Thoracic aorta endothelial cell (primary cell): ENCODE data around the gene KCNK10. TPM values are rescaled to one million over a fixed set of nuclear protein-coding genes. Genes with fewer than 3 reads are reported as not detected.

Source experiments
- total RNA-seq: library from RNA; depleted of rRNA; stranded (reverse); fragments of >200 nt; gene quantifications from 2 replicates; pipeline ENCODE4 v1.2.3, GENCODE V29; 2012

Gene KCNK10, protein sequence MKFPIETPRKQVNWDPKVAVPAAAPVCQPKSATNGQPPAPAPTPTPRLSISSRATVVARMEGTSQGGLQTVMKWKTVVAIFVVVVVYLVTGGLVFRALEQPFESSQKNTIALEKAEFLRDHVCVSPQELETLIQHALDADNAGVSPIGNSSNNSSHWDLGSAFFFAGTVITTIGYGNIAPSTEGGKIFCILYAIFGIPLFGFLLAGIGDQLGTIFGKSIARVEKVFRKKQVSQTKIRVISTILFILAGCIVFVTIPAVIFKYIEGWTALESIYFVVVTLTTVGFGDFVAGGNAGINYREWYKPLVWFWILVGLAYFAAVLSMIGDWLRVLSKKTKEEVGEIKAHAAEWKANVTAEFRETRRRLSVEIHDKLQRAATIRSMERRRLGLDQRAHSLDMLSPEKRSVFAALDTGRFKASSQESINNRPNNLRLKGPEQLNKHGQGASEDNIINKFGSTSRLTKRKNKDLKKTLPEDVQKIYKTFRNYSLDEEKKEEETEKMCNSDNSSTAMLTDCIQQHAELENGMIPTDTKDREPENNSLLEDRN
- not detected in 2 replicates for total RNA-seq

DNA sequence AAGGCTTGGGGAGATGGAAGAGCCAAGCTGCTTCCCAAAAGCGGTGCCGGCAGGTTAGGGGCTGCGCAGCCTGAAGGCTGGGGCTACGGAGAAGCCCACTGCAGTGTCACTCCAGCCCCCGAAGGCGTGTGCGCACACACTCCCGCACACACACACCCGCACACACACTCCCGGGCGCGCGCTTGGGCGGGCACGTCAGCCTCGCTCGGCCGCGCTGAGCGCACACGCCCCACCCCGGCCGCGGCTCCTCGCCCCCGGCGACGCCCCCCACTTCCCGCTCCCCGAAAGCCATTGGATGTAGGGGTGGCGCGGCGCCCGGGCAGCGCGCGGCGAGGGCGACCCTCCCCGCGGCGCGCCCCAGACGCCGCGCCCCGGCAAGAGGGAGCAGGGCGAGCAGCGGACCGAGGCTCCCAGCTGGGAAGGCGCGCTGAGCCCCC, at the start of gene KCNK10:
Gene KCNK10, minus strand, starts transcription at position 184 of the 437 bp plus-strand sequence. CDS start 471 bp downstream, outside the sequence.

Other genes with a start within 250 kb of the KCNK10 start
- 12.9 and 14.0 TPM in 2 replicates for gene SPATA7, start 62.4 kb upstream of the KCNK10 start, total RNA-seq
- gene PTPN21, start 231.7 kb upstream of the KCNK10 start, total RNA-seq, result 7.5 and 9.8 TPM in 2 replicates
- 75.9 and 80.0 TPM in 2 replicates for gene ZC3H14, start 239.8 kb upstream of the KCNK10 start, total RNA-seq